ENCODE results near the gene OBSCN. TPM values are rescaled to one million over a fixed set of nuclear protein-coding genes. Genes with fewer than 3 reads are reported as not detected.

Gene OBSCN, protein sequence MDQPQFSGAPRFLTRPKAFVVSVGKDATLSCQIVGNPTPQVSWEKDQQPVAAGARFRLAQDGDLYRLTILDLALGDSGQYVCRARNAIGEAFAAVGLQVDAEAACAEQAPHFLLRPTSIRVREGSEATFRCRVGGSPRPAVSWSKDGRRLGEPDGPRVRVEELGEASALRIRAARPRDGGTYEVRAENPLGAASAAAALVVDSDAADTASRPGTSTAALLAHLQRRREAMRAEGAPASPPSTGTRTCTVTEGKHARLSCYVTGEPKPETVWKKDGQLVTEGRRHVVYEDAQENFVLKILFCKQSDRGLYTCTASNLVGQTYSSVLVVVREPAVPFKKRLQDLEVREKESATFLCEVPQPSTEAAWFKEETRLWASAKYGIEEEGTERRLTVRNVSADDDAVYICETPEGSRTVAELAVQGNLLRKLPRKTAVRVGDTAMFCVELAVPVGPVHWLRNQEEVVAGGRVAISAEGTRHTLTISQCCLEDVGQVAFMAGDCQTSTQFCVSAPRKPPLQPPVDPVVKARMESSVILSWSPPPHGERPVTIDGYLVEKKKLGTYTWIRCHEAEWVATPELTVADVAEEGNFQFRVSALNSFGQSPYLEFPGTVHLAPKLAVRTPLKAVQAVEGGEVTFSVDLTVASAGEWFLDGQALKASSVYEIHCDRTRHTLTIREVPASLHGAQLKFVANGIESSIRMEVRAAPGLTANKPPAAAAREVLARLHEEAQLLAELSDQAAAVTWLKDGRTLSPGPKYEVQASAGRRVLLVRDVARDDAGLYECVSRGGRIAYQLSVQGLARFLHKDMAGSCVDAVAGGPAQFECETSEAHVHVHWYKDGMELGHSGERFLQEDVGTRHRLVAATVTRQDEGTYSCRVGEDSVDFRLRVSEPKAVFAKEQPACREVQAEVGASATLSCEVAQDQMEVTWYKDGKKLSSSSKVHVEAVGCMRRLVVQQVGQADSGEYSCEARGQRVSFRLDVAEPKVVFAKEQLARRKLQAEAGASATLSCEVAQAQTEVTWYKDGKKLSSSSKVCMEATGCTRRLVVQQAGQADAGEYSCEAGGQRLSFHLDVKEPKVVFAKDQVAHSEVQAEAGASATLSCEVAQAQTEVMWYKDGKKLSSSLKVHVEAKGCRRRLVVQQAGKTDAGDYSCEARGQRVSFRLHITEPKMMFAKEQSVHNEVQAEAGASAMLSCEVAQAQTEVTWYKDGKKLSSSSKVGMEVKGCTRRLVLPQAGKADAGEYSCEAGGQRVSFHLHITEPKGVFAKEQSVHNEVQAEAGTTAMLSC (N-terminal part only)
- total RNA-seq = 10 to 100 TPM; 15.0 to 46.6 (median 34.4) TPM

DNA sequence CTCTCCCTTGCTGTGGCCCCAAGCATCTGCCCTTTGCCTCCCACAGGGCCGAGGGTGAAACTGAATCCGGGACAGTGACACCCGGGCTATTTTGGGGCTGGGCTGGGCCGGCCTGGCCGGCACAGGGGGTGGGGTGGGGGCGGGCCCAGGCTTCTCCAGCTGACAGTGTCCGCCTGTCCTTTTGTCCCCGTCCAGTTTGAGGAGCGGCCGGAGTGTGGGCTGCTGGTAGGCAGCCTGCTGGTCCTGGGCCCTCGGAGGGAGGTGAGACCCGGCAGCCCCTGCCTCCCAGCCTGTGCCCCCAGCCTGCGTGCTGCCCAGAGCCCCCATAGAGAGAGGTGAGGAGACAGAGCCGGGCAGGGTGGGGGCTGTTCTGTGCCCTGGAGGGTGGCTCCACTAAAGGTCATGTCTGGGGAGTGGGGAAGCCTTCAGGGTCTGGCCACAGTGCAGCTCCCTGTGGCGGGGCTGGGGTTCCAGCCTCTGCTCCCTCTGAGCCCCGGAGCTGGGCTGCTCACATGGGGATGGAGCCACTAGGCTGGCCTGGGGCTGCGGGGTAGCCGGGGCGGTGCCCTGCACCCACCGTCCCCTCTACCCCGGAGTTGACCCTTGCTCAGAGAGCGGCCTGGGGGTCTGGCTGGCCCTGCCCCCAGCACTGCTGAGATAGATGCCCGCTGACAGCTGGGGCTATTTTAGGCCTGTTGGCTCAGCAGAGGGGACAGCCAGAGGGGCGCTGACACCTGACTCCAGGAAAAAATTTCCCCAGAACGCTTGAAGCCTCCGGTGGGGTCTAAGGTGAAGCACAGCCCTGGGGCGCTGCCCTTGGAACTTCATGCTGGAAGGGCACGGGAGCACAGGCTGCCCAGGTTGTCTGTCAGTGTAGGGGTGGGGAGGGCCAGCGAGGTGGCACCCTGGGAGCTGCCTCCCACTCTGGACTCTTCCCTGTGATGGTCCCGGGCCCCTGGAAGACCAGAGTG lies at the start of gene OBSCN:
TSS of gene OBSCN (plus strand) at position 194 of the 971 bp plus-strand sequence. CDS start 3,740 bp downstream, outside the sequence.
- Histone ChIP-seq H3K27ac (no peak within 1 kb of the TSS), H3K4me1 (peaks cover 14% of the 10 kb centered on the region), H3K36me3 (no peaks in the 10 kb centered on the region), H3K27me3 (peaks cover 18% of the 10 kb centered on the region), H3K4me3 (no peak within 1 kb of the TSS), H3K9me3 (no peaks in the 10 kb centered on the region)
- TF ChIP-seq POLR2AphosphoS5 (IDR thresholded peaks at IDR 0.05) (no peak), EP300 (IDR thresholded peaks at IDR 0.05) (no peak), CTCF (IDR thresholded peaks at IDR 0.05) (no peak), POLR2A (IDR thresholded peaks at IDR 0.05) (no peak)
- peak; percentile 47 to 75 for DNase-seq (ENCODE audit: low spot score in 2 of 2)
- 88% methylated on average over 1 of the region's 30 CpGs for WGBS

DNA sequence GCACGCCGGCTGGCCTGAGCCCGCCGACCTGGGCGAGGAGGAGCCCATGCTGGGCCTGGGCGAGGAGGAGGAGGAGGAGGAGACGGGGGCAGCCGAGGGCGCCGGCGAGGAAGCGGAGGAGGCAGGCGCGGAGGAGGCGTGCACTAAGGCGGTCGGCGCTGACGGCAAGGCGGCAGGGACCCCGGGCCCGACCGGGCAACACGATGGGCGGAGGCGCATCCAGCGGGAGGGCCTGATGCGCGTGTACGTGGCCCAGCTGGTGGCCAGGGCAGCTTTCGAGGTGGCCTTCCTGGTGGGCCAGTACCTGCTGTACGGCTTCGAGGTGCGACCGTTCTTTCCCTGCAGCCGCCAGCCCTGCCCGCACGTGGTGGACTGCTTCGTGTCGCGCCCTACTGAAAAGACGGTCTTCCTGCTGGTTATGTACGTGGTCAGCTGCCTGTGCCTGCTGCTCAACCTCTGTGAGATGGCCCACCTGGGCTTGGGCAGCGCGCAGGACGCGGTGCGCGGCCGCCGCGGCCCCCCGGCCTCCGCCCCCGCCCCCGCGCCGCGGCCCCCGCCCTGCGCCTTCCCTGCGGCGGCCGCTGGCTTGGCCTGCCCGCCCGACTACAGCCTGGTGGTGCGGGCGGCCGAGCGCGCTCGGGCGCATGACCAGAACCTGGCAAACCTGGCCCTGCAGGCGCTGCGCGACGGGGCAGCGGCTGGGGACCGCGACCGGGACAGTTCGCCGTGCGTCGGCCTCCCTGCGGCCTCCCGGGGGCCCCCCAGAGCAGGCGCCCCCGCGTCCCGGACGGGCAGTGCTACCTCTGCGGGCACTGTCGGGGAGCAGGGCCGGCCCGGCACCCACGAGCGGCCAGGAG lies 49.5 kb upstream of the OBSCN start:
- TF ChIP-seq CTCF (IDR thresholded peaks at IDR 0.05) (no peak), EP300 (IDR thresholded peaks at IDR 0.05) (no peak)
- H3K27me3 ChIP-seq = no peaks in the 10 kb centered on the region
- 62% methylated on average over 27 of the region's 98 CpGs for WGBS
- no peaks in the 10 kb centered on the region for H3K36me3 ChIP-seq
- no peak overlapping the region for H3K4me3 ChIP-seq
- H3K9me3 ChIP-seq = no peaks in the 10 kb centered on the region
- no peak for DNase-seq (ENCODE audit: low spot score in 2 of 2)
- no peak overlapping the region for H3K27ac ChIP-seq
- peaks cover 57% of the 10 kb centered on the region for H3K4me1 ChIP-seq

GRCh38 chr1:228159008-228159665 lies 48.7 kb upstream of the OBSCN start:
- WGBS = 77% methylated on average over 6 of the region's 14 CpGs
- H3K4me3 ChIP-seq = no peak overlapping the region
- TF ChIP-seq EP300 (IDR thresholded peaks at IDR 0.05) (no peak), POLR2A (IDR thresholded peaks at IDR 0.05) (no peak), CTCF (IDR thresholded peaks at IDR 0.05) (no peak), POLR2AphosphoS5 (IDR thresholded peaks at IDR 0.05) (no peak)
- no peak overlapping the region for H3K27ac ChIP-seq
- no peaks in the 10 kb centered on the region for H3K27me3 ChIP-seq
- no peak for DNase-seq (ENCODE audit: low spot score in 2 of 2)
- no peaks in the 10 kb centered on the region for H3K36me3 ChIP-seq
- H3K9me3 ChIP-seq = no peaks in the 10 kb centered on the region
- H3K4me1 ChIP-seq = peaks cover 60% of the 10 kb centered on the region

All from suprapubic skin (tissue), 4 donors.